Activated CD8-positive, alpha-beta memory T cell treated with anti-CD3 and anti-CD28 coated beads, Interleukin-2, amount 50 U/mL, for 4 hours (primary cell): Measurements from ENCODE around the gene SH2D4B.

Source experiments
- DNase-seq: peaks from one replicate; pipeline ENCODE4 v3.0.0-alpha.2; 2020

SH2D4B gene

DNA sequence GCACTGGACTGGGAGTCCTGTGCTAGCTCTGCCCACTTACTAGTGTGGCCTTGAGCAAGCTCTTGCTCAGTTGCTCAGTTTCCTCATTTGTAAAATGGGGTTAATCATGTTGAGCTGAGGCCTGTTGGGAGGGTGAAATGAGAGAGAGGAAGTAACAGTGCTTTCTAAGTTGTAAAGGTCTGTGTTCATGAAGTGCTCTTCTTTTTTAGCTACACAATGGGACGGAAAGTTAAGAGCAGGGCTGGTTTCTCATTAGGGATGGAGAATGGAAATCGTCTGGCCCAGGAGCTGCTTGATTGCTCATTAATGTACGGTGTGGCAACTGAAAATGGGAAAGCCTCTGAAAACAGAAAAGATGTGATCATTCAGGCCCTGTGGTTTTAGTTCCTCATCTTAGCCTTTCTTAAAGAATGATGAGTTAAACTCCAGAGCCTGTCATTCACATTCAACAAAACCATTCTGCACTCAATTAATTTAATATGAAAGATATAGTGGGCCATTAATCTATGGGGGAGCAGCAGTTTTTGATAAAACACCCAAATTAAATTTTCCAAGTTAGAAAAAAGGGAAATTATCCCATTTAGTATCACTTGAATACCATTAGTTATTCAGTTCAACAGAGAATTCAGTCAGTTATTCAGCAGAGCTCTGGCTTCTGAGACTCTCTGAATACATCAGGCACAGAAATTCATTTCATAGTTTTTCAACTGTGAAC, 60.5 kb downstream of the SH2D4B start:
- DNase-seq = no peak

GRCh38 chr10:80598951-80599350, 61.2 kb downstream of the SH2D4B start:
- no peak for DNase-seq

GRCh38 chr10:80599424-80599847, 61.7 kb downstream of the SH2D4B start:
- peak; percentile 19 for DNase-seq

- no peak for DNase-seq
Measured at GRCh38 chr10:80600256-80600655, 62.6 kb downstream of the SH2D4B start.

DNA sequence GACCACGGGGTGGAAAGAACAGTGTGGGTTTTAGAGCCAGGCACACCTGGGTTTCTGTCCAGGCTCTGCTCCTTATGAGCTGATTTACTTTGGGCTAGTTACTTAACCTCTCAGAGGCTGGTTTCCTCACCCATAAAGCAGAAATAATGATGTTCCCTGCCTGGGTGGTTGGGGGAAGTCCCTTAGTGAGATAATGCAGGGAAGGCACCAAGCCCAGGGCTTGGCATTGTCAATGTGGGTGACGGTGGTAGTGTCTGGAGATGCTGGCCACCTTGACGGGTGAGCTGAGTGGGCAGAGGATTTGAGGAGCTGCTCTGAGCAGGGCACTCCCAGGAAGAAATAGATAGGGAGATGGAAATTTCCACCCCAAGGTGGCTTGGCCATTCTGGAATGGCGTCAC, 65.2 kb downstream of the SH2D4B start:
- no peak for DNase-seq

- DNase-seq = no peak
Measured at GRCh38 chr10:80603516-80603915, 65.8 kb downstream of the SH2D4B start.

DNA sequence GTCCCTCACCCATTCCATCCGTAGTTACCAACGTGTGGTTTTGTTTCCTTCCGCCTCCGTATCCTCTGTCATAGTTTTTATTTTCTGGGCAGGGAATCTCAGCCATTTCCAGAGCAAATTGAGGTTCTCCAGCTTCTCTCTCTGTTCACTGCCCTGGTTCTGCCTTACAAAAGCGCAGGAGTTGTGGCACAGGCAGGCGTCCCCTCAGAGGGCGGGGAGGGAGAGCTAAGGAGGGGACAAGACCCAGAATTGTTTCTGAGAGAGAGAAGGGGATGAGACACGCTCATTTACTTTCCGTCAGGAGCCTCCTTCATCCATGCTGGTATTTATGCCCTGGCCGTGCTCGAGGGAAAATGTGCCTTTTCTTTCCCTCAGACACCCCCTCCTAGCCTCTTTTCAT, 71.0 kb downstream of the SH2D4B start:
- DNase-seq = no peak

DNA sequence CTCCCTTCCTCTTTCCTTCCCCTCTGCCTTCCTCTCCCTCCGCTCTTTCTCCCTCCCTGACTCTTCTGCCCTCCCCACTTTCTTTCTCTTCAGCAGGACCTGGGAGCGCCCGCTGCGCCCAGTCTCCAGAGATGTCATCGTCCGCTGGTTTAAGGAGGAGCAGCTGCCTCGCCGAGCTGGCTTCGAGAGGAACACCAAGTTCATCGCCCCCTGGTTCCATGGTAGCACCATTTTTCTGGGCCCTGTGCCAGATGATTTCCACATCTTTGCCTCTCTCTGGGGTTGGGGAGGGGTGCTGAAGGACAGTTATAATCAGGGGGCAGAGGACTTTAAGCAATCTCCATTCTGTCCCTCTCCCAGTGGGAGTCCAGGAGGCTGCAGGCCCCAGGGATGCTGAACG, 71.6 kb downstream of the SH2D4B start:
- no peak for DNase-seq

DNA sequence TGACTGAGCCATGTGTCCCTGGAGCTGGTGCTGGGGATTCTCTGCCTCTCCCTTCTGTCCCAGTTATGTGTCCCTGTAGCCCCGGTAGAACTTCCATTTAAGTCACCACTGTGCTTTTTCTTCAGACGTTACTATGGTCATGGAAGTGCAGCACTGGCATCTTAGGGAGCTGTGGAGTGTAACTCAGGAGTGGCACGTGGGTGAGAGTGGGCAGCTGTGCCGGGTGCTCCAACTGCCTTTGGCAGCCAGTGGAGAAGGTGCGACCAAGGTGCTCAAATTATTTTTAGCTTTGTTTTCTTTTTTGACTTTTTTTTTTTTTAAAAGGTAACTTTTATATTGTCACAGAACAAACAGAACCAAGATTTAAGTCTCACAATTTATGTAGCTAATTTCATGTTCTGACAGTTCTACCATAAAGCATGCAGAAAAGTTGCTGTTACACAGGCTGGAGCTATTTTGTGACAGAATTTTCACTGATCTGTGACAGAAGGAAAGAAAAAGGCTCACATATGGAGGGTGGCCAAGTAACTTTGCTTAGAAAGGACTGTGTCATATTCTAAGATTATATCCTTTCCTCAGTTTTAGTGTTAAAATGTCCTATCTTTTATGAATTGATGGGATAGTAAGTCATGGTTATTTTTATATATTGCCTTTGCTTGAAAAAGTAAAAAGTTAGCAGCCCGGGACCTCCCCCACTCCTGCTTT, 73.9 kb downstream of the SH2D4B start:
- no peak for DNase-seq

GRCh38 chr10:80612261-80612660, 74.6 kb downstream of the SH2D4B start:
- DNase-seq = no peak

DNA sequence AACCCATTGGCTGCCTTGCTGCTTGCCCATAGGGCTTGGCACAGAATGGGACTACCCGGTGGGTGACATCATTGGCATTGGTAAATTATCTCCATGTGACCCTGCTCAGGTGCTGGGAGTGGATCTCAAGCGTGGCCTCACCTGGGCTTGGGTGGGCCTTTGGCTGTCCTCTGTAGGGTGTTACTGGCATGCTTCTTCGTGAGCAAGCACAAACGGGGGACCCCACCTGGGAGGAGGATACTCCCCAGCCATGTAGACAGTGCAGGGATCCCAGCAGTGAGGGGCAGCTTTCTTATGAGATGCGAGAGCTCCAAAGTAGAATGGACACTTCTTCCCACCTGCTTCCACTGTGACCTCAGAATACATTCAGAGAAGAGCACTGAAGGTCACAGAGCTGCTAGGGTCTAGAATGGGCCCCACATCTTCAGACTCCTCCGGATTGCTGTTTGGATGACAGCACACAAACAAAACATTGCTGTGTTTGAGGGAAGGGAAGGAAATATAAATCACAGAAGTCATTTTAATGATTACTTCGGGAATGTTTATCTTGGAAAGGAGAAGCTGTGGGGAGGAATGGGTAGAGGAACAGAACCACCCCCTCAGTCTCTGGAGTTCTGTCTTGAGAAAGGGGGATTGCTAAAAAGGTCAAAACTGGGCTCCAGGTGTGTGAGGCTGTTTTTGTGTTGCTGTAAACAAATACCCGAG, 75.9 kb downstream of the SH2D4B start:
- DNase-seq = no peak

DNA sequence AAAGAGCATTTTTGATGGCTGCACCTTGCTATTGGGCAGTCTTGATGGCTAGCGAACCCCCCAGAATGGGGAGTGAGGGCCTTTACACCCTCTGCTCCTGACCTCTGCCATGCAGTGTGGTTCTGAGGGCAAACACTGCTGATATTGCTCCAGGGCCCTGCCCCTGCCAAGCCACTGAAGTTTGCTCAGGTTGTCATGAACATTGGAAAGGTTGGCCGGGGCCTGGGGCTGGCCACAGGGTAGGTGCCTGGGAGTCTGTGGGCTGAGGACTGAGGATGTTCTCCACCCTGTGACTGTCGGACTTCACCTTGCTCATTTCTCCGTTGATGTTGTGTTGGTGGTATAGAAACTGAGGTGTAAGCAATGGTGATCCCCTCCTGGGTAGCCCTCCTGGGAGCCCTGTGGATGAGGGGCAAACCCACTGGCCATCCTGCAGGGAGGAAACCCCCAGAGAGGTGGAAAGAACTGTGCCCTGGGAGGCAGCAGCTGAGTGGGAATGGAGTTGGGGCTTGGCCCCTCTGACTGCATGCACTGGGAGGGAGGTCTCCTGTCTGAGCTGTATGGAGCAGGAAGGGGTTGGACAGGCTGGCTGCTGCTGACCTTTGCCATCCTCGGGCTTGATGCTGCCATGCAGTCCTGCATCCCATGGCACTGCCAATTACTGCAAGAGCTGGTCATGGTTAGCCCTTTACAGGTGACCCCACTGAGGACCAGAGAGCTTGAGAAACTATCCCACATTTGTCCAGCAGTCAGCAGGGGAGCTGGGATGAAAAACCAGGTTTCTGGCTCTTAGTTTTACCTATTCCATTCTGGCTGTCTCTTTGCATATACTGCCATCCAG, 77.1 kb downstream of the SH2D4B start:
- DNase-seq = no peak

DNA sequence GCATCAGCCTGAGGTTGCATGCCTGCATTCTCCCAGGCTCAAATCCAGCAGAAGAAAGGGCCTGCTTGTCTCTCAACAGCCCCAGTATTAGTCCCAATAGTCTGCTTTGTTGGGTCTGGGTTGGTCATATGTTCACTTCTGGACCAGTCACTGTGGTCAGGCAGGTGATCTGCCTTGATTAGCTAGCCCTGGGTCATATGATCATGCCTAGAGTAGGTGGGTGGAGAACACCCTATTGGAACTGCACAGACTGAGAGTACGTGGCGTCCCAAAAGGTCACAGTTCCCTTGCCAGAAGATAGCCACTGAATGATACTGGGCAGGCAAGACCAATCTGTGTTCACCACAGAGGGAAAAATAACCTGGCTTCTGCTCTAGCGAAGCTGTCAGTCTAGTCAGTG, 80.1 kb downstream of the SH2D4B start:
- no peak for DNase-seq

DNA sequence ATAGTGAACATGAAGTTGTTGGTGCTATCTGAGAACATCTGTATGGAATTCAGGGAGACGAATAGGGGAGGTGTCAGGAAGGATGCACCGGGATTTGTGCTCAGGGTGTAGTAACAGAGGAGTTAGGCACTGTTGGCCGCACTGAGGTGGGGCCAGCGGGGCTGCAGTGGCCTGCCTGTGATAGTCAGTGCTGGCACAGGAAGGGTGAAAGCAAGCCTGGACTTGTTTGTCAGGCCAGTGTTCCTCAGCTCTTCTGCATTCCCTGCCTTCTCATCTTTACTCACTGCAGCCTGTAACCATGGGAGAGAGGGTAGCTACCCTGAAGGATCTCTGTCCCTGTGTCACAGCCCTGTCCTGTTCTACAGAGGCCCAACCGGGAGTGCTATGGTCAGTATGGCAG, 81.3 kb downstream of the SH2D4B start:
- no peak for DNase-seq

GRCh38 chr10:80622153-80622552, 84.5 kb downstream of the SH2D4B start:
- no peak for DNase-seq

- no peak for DNase-seq
Measured at GRCh38 chr10:80630324-80630723, 92.6 kb downstream of the SH2D4B start.

GRCh38 chr10:80632742-80633141, 95.0 kb downstream of the SH2D4B start:
- DNase-seq = no peak

DNA sequence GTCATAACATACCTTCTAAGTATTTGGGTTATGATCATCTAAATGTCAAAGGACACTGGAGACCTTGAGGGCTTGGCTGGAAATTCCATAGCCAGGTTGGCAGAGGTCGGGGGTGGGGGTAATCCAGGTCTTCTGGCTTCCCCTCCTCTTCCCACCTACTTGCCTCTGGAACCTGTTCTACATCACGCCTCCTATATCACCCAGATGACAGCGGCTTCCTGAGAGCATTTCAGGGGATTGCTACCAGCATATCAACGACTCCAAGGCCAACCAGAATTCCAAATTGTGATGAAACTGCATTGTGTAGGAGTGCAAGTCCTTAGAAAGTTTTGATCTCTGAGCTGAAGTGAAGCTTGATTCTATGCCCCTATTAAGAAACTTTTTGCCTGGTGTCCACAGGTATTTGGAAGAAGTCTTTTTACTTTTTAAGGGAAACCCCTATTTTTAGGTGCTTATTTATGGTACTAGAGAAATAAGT, 95.7 kb downstream of the SH2D4B start:
- DNase-seq = no peak

- no peak for DNase-seq
Measured at GRCh38 chr10:80633910-80634309, 96.2 kb downstream of the SH2D4B start.

DNA sequence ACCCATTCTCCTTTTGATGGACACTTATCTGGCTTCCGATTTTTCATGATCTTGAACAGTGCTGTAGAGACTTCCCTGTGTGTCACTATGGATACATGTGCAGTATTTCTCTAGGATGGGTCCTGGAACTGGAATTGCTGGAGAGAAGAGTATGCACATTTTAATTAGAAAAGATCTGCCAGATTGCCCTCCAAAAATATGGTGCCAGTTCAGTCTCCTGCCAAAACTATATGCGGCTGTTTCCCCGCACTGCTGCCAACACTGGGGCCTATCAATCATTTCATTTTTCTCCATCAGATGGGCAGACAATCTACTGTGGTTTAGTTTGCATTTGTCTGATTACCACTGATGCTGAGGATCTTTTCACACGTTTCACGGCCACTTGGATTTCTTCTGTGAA, 105.0 kb downstream of the SH2D4B start:
- DNase-seq = no peak

- DNase-seq = no peak
Measured at GRCh38 chr10:80646366-80646765, 108.7 kb downstream of the SH2D4B start.

DNA sequence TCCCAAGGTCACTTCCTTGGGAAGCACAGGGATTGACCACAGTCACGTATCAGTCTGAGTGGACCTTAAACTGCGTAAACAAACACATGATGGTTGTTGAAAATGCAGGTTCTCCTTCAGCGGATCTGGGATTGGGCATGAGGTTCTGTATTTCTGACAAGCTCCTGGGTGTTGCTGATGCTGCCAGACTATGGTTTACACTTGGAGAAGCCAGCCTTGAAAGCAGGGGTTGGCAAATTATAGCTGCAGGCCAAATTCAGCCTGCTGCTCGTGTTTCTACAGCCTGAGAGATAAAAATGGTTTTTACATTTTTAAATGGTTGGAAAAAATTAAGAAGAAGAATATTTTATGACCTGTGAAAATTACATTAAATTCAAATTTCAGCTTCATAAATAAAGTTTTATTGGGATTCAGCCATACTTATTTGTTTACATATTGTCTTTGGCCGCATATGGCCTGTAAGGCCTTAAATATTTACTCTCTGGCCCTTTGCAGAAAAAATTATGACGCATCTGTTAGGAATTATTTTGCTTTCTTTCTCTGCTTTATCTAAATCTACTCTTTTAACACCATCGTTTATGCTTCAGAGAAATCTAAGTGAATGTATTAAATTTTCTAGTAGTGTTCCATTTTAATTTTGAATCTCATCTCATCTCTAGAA, 109.6 kb downstream of the SH2D4B start:
- no peak for DNase-seq
